Fibroblast of lung (primary cell): ENCODE data around the gene PGR.

Experiments used
- CTCF ChIP-seq, 2 donors: IDR thresholded peaks in 1 of 2; conservative IDR thresholded peaks in 1 of 2; 1 replicate in 1 of 2; 2 replicates in 1 of 2; pipeline ENCODE4 v1.5.1; 2011 to 2012; ENCODE audit warnings: low read length in 2 of 2, control low read depth in 1 of 2, inconsistent platforms in 1 of 2, low read depth in 1 of 2, mild to moderate bottlenecking in 1 of 2
- EZH2 ChIP-seq: IDR thresholded peaks from 2 replicates; pipeline ENCODE4 v1.5.1; 2012; ENCODE audit warnings: low read length, control low read depth, mild to moderate bottlenecking; ENCODE audit errors: missing control alignments

DNA sequence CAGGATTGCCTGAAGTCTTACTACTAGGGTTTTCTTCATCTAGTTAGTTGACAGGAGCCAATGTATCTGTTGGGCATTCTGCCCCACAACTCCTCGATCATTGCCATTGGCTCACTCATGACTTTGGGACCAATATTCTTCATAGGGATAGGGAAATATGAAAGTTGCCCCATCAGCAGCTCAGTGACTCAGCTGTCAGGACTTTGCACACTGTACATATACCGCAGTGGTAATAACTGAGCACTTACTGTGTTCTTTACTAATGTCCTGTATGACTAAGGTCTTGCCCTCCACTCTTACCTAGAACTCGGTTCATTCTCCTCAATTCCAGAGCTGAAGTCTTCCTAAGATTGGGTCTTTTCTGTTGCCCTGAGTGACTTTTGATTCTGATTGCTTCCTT lies 46.8 kb upstream of the PGR start:
- no peak for TF ChIP-seq CTCF (conservative IDR thresholded peaks at IDR 0.05 in 1 of 2, IDR thresholded peaks at IDR 0.05 in 1 of 2; ENCODE audit: low read depth in 1 of 2, low read length in 2 of 2)
- no peak for TF ChIP-seq EZH2
